Left ventricle myocardium inferior (tissue), 1 donor: ENCODE measurements around the gene SLC5A6. TPM values are rescaled to one million over a fixed set of nuclear protein-coding genes. Genes with fewer than 3 reads are reported as not detected.

ENCODE experiments used
- DNase-seq: peaks from one replicate; pipeline ENCODE4 v3.0.0-alpha.2; 2020
- H3K27ac ChIP-seq: fragments of 200-600 bp; replicated peaks from 2 replicates; pipeline ENCODE4 v1.8.0; 2021
- H3K27me3 ChIP-seq: fragments of 200-600 bp; 2 replicates; pipeline ENCODE4 v1.8.0; 2021; ENCODE audit warnings: low read depth
- H3K36me3 ChIP-seq: fragments of 200-600 bp; 2 replicates; pipeline ENCODE4 v1.8.0; 2021
- H3K4me1 ChIP-seq: fragments of 200-600 bp; 2 replicates; pipeline ENCODE4 v1.8.0; 2021
- H3K4me3 ChIP-seq: fragments of 200-600 bp; 2 replicates; pipeline ENCODE4 v1.8.0; 2021; ENCODE audit warnings: mild to moderate bottlenecking, moderate library complexity
- H3K9me3 ChIP-seq: fragments of 200-600 bp; replicated peaks from 2 replicates; pipeline ENCODE4 v1.8.0; 2021
- intact Hi-C: fragments of 100-400 bp; cut with micrococcal nuclease; formaldehyde crosslinking; loops from one replicate; pipeline ENCODE4 v1.11.0; 2022
- total RNA-seq: library from RNA; stranded (reverse); fragmentation: NEBNext Ultra II Directional; extraction: Animal tissue kit (Norgen Biotek cat#: 25700); gene quantifications from one replicate; pipeline ENCODE4 v1.2.1, GENCODE V29; 2021
- TF ChIP-seq, protein P1 (sequence below): fragments of 200-600 bp; IDR thresholded peaks from 2 replicates; pipeline ENCODE4 v1.8.0; 2021; ENCODE audit warnings: antibody characterized with exemption, mild to moderate bottlenecking, borderline replicate concordance
- donor health status: DM: no; HTN: yes; CAD: no; lungs with severe emphysema.

SLC5A6 gene
- total RNA-seq, 1 donor from 2014 or later: 12.0 TPM

DNA sequence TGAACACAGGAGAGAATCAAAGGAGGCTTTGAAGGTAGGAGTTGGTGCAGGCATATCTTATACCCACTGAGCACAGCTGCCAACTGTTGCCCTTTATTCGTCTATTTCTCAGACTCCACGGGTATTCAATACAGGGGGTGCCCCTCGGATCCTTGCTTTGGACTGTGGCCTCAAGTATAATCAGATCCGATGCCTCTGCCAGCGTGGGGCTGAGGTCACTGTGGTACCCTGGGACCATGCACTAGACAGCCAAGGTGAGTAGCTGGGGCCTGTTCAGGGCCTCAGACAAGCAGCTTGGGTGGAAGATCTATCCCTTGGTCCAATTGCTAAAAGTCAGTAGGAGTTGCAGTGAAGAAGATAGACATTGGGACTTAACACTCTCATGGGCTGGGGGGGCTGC lies 10.3 kb upstream of the SLC5A6 start:
- Histone ChIP-seq H3K9me3 (no peaks in the 10 kb centered on the region), H3K27ac (no peak overlapping the region), H3K36me3 (peaks cover 70% of the 10 kb centered on the region), H3K4me3 (no peak overlapping the region), H3K27me3 (no peaks in the 10 kb centered on the region), H3K4me1 (peaks cover 9% of the 10 kb centered on the region)
- no peak for DNase-seq
- TF ChIP-seq, protein P1, sequence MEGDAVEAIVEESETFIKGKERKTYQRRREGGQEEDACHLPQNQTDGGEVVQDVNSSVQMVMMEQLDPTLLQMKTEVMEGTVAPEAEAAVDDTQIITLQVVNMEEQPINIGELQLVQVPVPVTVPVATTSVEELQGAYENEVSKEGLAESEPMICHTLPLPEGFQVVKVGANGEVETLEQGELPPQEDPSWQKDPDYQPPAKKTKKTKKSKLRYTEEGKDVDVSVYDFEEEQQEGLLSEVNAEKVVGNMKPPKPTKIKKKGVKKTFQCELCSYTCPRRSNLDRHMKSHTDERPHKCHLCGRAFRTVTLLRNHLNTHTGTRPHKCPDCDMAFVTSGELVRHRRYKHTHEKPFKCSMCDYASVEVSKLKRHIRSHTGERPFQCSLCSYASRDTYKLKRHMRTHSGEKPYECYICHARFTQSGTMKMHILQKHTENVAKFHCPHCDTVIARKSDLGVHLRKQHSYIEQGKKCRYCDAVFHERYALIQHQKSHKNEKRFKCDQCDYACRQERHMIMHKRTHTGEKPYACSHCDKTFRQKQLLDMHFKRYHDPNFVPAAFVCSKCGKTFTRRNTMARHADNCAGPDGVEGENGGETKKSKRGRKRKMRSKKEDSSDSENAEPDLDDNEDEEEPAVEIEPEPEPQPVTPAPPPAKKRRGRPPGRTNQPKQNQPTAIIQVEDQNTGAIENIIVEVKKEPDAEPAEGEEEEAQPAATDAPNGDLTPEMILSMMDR: no peak
- intact Hi-C loops: no loop called here

DNA sequence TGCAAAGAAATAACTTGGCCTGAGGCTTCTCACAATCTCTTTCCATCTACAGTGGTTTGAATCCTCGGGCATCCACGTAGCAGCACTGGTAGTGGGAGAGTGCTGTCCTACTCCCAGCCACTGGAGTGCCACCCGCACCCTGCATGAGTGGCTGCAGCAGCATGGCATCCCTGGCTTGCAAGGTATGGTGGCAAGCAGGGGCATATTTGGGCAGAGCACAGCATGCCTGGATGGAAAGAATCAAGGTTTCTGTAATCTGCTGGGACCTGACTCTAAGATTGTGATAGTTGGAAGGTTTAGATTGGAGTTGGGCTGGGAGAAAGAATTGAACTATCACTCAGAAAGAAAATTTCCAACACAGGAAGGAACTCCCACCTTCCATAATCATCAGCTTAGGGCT lies 9.1 kb upstream of the SLC5A6 start:
- peaks cover 57% of the 10 kb centered on the region for H3K36me3 ChIP-seq
- H3K4me1 ChIP-seq: peaks cover 21% of the 10 kb centered on the region
- no peak for DNase-seq
- no peaks in the 10 kb centered on the region for H3K9me3 ChIP-seq
- no peaks in the 10 kb centered on the region for H3K27me3 ChIP-seq
- H3K27ac ChIP-seq: no peak overlapping the region
- intact Hi-C loops: no loop called here
- TF ChIP-seq, protein P1: no peak
- H3K4me3 ChIP-seq: no peak overlapping the region

DNA sequence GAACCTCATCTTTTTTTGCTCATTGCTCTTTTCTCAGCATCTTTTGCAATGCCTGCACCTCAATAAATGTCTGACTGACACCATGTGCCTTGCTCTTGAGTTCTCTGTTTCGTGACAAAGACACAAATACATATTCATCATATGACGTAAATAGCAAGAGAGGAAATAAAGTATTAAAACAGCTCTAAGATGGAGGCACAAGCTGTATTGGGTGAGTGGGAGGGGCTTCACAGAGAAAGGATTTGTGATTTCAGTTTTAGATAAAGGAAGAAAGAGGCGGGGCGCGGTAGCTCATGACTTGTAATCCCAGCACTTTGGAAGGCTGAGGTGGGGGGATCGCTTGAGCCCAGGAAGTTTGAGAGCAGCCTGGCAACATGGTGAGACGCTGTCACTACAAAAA lies 8.0 kb upstream of the SLC5A6 start:
- Histone ChIP-seq H3K27me3 (no peaks in the 10 kb centered on the region), H3K36me3 (peaks cover 54% of the 10 kb centered on the region), H3K27ac (no peak overlapping the region), H3K4me3 (no peak overlapping the region), H3K9me3 (no peaks in the 10 kb centered on the region), H3K4me1 (peaks cover 21% of the 10 kb centered on the region)
- TF ChIP-seq, protein P1: no peak
- DNase-seq: no peak
- intact Hi-C loops: no loop called here

DNA sequence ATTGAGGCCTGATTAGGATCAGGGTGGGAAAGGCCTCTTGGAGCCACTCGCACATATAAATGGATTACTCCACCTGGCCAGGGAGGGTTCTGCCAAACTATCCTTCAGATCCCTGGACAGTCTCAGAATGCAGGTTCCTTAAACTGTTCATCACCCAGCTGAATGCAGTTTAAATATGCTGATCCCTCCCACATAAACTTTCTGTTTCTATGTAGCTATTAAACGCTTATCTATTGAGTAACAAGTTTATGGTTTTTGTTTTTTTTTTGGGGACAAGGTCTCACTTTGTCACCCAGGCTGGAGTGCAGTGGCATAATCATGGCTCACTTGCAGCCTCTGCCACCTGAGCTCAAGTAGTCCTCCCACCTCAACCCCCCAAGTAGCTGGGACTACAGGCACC lies 7.0 kb upstream of the SLC5A6 start:
- TF ChIP-seq, protein P1: no peak
- intact Hi-C loops: loop anchor here (10.0 kb wide), 1 partner anchor 124 kb away; no protein-coding TSS in a partner anchor
- no peaks in the 10 kb centered on the region for H3K9me3 ChIP-seq
- no peak overlapping the region for H3K4me3 ChIP-seq
- no peaks in the 10 kb centered on the region for H3K27me3 ChIP-seq
- DNase-seq: no peak
- H3K4me1 ChIP-seq: peaks cover 22% of the 10 kb centered on the region
- H3K27ac ChIP-seq: no peak overlapping the region
- H3K36me3 ChIP-seq: peaks cover 50% of the 10 kb centered on the region

DNA sequence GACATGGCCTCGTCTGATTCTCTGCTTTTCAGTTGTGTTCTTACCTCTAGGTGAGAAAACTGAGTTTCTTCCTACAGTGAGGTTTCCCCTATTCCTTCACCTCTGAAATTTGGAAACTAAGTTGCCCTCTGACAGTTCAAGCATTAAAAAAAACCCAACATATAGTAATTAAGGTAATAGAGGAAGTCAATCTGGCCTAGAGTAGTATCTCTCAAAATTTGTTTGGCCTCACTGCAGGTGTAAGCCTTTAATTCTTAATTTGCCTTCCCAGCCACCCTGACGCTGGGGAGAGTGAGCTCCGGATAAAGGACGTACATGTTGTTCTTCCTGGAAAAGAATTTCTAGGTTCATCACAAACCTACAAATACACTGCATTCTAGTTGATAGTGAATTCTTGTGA lies 6.5 kb upstream of the SLC5A6 start:
- intact Hi-C loops: loop anchor here (10.0 kb wide), 1 partner anchor 124 kb away; no protein-coding TSS in a partner anchor
- TF ChIP-seq, protein P1: no peak
- no peaks in the 10 kb centered on the region for H3K9me3 ChIP-seq
- peaks cover 27% of the 10 kb centered on the region for H3K4me1 ChIP-seq
- peaks cover 48% of the 10 kb centered on the region for H3K36me3 ChIP-seq
- H3K4me3 ChIP-seq: no peak overlapping the region
- no peak for DNase-seq
- no peaks in the 10 kb centered on the region for H3K27me3 ChIP-seq
- H3K27ac ChIP-seq: no peak overlapping the region
